ENCODE data around the gene GSS. TPM values are rescaled to one million over a fixed set of nuclear protein-coding genes. Genes with fewer than 3 reads are reported as not detected.

Gene GSS
- total RNA-seq, 1 experiment from 2014 or later: 95.9 TPM

- H4K20me1 ChIP-seq (ENCODE audit: low read length): no peaks in the 10 kb centered on the region
- intact Hi-C loops (cut with micrococcal nuclease): no loop called here
- H3K9ac ChIP-seq (ENCODE audit: low read length): no peak overlapping the region
- H3K27ac ChIP-seq (ENCODE audit: low read length): no peak overlapping the region
- peaks cover 22% of the 10 kb centered on the region for H3K79me2 ChIP-seq (ENCODE audit: low read length)
- peaks cover 8% of the 10 kb centered on the region; the same call in 1 of the 2 replicates for H3K36me3 ChIP-seq (ENCODE audit: low read depth, low read length)
- BruUV-seq (replicated peaks): no TSS peak
- no peak overlapping the region for H3K4me3 ChIP-seq (ENCODE audit: low read length)
- no peaks in the 10 kb centered on the region for H3K9me2 ChIP-seq (replicated peaks; ENCODE audit: low read length)
- H3K4me2 ChIP-seq (ENCODE audit: low read length): no peak overlapping the region
- ChIA-PET POLR2A (ENCODE audit: unreplicated experiment) (interaction anchor here (0.5 kb wide), 1 partner anchor 22 kb away, joined by 36 read pairs; no protein-coding TSS in a partner anchor), CTCF (interaction anchor here (0.9 kb wide), 1 partner anchor 76 kb away, joined by 4 read pairs; the partner anchor contains the start of gene ACSS2)
- no peaks in the 10 kb centered on the region for H3F3A ChIP-seq (ENCODE audit: low read length, unreplicated experiment)
- TF ChIP-seq EZH2phosphoT487 (IDR thresholded peaks at IDR 0.05; ENCODE audit: borderline replicate concordance, low read length): no peak
- no peak for TF ChIP-seq CTCF (conservative IDR thresholded peaks at IDR 0.05; ENCODE audit: low read depth, low read length)
- TF ChIP-seq EZH2 (IDR thresholded peaks at IDR 0.05; ENCODE audit: low read length, unreplicated experiment): no peak
- H3K9me3 ChIP-seq (ENCODE audit: low read length): no peaks in the 10 kb centered on the region
- peaks cover 23% of the 10 kb centered on the region for H3K4me1 ChIP-seq (ENCODE audit: insufficient read depth, low read length)
- DNase-seq: no peak
- no peak overlapping the region for H2AFZ ChIP-seq (ENCODE audit: low read length)
- no peaks in the 10 kb centered on the region for H3K27me3 ChIP-seq (ENCODE audit: low read length)
- ATAC-seq: no peak
Observed at GRCh38 chr20:34952671-34953070, 2.9 kb downstream of the GSS start.

- Histone ChIP-seq H3K27ac (ENCODE audit: low read length) (no peak overlapping the region), H3K4me2 (ENCODE audit: low read length) (no peak overlapping the region), H3K4me1 (ENCODE audit: insufficient read depth, low read length) (peaks cover 24% of the 10 kb centered on the region), H3K9ac (ENCODE audit: low read length) (no peak overlapping the region), H3K4me3 (ENCODE audit: low read length) (no peak overlapping the region), H3F3A (ENCODE audit: low read length, unreplicated experiment) (no peaks in the 10 kb centered on the region), H2AFZ (ENCODE audit: low read length) (no peak overlapping the region), H4K20me1 (ENCODE audit: low read length) (no peaks in the 10 kb centered on the region), H3K9me3 (ENCODE audit: low read length) (no peaks in the 10 kb centered on the region), H3K79me2 (ENCODE audit: low read length) (peaks cover 22% of the 10 kb centered on the region), H3K9me2 (replicated peaks; ENCODE audit: low read length) (no peaks in the 10 kb centered on the region), H3K27me3 (ENCODE audit: low read length) (no peaks in the 10 kb centered on the region), H3K36me3 (ENCODE audit: low read depth, low read length) (peaks cover 8% of the 10 kb centered on the region; the same call in 1 of the 2 replicates)
- no peak for ATAC-seq
- ChIA-PET POLR2A (ENCODE audit: unreplicated experiment) (no interaction called here), CTCF (interaction anchor here (0.8 kb wide), 1 partner anchor 77 kb away, joined by 4 read pairs; no protein-coding TSS in a partner anchor)
- TF ChIP-seq EZH2 (IDR thresholded peaks at IDR 0.05; ENCODE audit: low read length, unreplicated experiment) (no peak), CTCF (conservative IDR thresholded peaks at IDR 0.05; ENCODE audit: low read depth, low read length) (no peak), EZH2phosphoT487 (IDR thresholded peaks at IDR 0.05; ENCODE audit: borderline replicate concordance, low read length) (no peak)
- no TSS peak for BruUV-seq (replicated peaks)
- intact Hi-C loops (cut with micrococcal nuclease): no loop called here
- no peak for DNase-seq
Observed at GRCh38 chr20:34951652-34952051, 4.0 kb downstream of the GSS start.

- Histone ChIP-seq H3F3A (ENCODE audit: low read length, unreplicated experiment) (no peaks in the 10 kb centered on the region), H3K9ac (ENCODE audit: low read length) (no peak overlapping the region), H3K4me3 (ENCODE audit: low read length) (no peak overlapping the region), H3K27ac (ENCODE audit: low read length) (no peak overlapping the region), H3K36me3 (ENCODE audit: low read depth, low read length) (peaks cover 8% of the 10 kb centered on the region; the same call in 1 of the 2 replicates), H3K9me3 (ENCODE audit: low read length) (no peaks in the 10 kb centered on the region), H3K9me2 (replicated peaks; ENCODE audit: low read length) (no peaks in the 10 kb centered on the region), H3K27me3 (ENCODE audit: low read length) (no peaks in the 10 kb centered on the region), H3K4me2 (ENCODE audit: low read length) (no peak overlapping the region), H4K20me1 (ENCODE audit: low read length) (no peaks in the 10 kb centered on the region), H3K4me1 (ENCODE audit: insufficient read depth, low read length) (peaks cover 28% of the 10 kb centered on the region), H3K79me2 (ENCODE audit: low read length) (peaks cover 22% of the 10 kb centered on the region), H2AFZ (ENCODE audit: low read length) (no peak overlapping the region)
- TF ChIP-seq EZH2 (IDR thresholded peaks at IDR 0.05; ENCODE audit: low read length, unreplicated experiment): no peak
- TF ChIP-seq EZH2phosphoT487 (IDR thresholded peaks at IDR 0.05; ENCODE audit: borderline replicate concordance, low read length): no peak
- no peak for TF ChIP-seq CTCF (conservative IDR thresholded peaks at IDR 0.05; ENCODE audit: low read depth, low read length)
- POLR2A ChIA-PET (ENCODE audit: unreplicated experiment): no interaction called here
- intact Hi-C loops (cut with micrococcal nuclease): no loop called here
- DNase-seq (no peak), ATAC-seq (no peak)
- CTCF ChIA-PET: interaction anchor here (0.8 kb wide), 1 partner anchor 77 kb away, joined by 4 read pairs; no protein-coding TSS in a partner anchor
- BruUV-seq (replicated peaks): no TSS peak
Observed at GRCh38 chr20:34951252-34951651, 4.4 kb downstream of the GSS start.
